ENCODE results near the gene MBNL1. TPM values are rescaled to one million over a fixed set of nuclear protein-coding genes. Genes with fewer than 3 reads are reported as not detected.

The MBNL1 gene
- total and polyA plus RNA-seq, 2 donors (not counting 3 experiments of a cell fraction or from before 2014, with no cell fraction given): 179 to 362 TPM

DNA sequence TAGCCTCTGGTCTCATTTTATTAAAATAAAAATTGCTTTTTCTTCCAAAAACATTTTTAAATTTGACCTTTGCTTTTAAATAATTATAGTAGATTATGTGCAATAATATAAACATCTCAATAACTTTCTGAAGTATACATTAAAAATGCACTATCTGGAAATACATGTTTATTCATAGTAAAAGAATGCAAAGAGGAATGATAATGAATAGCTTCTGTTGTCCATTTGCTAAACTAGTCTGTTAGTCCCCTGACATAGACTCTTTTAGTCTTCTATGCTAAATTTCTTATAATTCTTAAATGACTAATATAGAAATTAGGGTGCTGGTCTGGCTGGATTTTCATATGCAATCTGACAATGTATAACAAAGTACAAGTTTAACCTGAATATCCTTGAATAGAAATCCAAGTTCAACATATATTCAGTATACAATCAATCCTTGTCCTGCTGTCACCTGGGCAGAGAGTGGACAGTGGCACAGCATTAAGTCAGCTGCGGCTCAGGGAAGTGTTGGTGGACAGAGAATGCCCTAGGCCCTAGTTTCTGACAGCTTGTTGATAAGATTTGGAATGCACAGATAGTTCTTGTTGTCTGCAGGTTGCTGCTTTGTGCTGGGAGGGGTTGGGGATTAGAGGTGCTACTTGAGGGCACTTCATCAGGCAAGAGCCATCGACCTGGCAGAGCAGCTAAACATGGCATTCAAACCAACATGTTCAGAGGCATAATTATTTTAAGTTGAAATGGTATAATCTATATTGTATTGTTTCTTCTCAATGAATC, 161.7 kb downstream of the MBNL1 start:
- peaks cover 5% of the 10 kb centered on the region for H3K9me1 ChIP-seq (replicated peaks; ENCODE audit: control insufficient read depth, extremely low read depth, insufficient read depth, low read length)
- H3K36me3 ChIP-seq (ENCODE audit: control insufficient read depth in 2 of 2, extremely low read depth in 1 of 2, insufficient read depth in 2 of 2, low read length in 2 of 2): peaks cover 10 to 19% of the 10 kb centered on the region in 2 experiments
- dilution Hi-C loops (cut with MboI; ENCODE audit: extremely low pct_ligation_motif_present, low sequenced_read_pairs) (no loop called here), intact Hi-C loops (cut with micrococcal nuclease) (no loop called here)
- no peaks in the 10 kb centered on the region for H3K9me3 ChIP-seq (replicated peaks; ENCODE audit: control insufficient read depth, insufficient read depth, low read length)
- CTCF ChIA-PET: interaction anchor here (0.8 to 2.7 kb wide), 2 partner anchors 9 to 13 kb away, joined by 3 to 10 read pairs; no protein-coding TSS in a partner anchor
- no TSS peak for BruUV-seq (replicated peaks)
- no peak overlapping the region for H3K27ac ChIP-seq (ENCODE audit: insufficient read depth, low read depth, low read length)
- peaks cover 17% of the 10 kb centered on the region for H4K20me1 ChIP-seq (replicated peaks; ENCODE audit: control insufficient read depth, extremely low read depth, insufficient read depth, low read length)
- peaks cover 1% of the 10 kb centered on the region for H3K4me1 ChIP-seq (ENCODE audit: control insufficient read depth, extremely low read depth, insufficient read depth, low read length)
- POLR2A ChIA-PET: no interaction called here
- FAIRE-seq (no peak), DNase-seq (ENCODE audit: low read depth, low spot score) (no peak)
- H3K79me2 ChIP-seq (ENCODE audit: control insufficient read depth, insufficient read depth, low read length): peaks cover 89% of the 10 kb centered on the region
- no peak overlapping the region for H3K4me2 ChIP-seq (ENCODE audit: insufficient read depth, low read length)
- no peak overlapping the region for H3K9ac ChIP-seq (replicated peaks; ENCODE audit: extremely low read depth, insufficient read depth, low read length)
- no peak overlapping the region for H2AFZ ChIP-seq (ENCODE audit: low read depth, low read length)
- no peaks in the 10 kb centered on the region for H3K27me3 ChIP-seq (ENCODE audit: control insufficient read depth in 2 of 2, insufficient read depth in 2 of 2, low read length in 2 of 2)
- TF ChIP-seq MYC (IDR thresholded peaks at IDR 0.05; ENCODE audit: low read depth, low read length) (no peak), FOS (IDR thresholded peaks at IDR 0.05; ENCODE audit: borderline replicate concordance, insufficient read depth, low read length) (no peak), JUN (IDR thresholded peaks at IDR 0.05; ENCODE audit: borderline replicate concordance, insufficient read depth, insufficient read length, low read depth) (no peak), POLR2A (IDR thresholded peaks at IDR 0.05; ENCODE audit: low read depth, low read length) (no peak), GATA2 (IDR thresholded peaks at IDR 0.05; ENCODE audit: insufficient read depth, insufficient read length, low read depth, low read length) (no peak), EZH2 (IDR thresholded peaks at IDR 0.05; ENCODE audit: borderline replicate concordance, low read depth, low read length, severe bottlenecking) (no peak)
- TF ChIP-seq, protein P1, sequence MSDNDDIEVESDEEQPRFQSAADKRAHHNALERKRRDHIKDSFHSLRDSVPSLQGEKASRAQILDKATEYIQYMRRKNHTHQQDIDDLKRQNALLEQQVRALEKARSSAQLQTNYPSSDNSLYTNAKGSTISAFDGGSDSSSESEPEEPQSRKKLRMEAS (IDR thresholded peaks at IDR 0.05; ENCODE audit: insufficient read depth, insufficient read length): no peak
- TF ChIP-seq, protein P2, sequence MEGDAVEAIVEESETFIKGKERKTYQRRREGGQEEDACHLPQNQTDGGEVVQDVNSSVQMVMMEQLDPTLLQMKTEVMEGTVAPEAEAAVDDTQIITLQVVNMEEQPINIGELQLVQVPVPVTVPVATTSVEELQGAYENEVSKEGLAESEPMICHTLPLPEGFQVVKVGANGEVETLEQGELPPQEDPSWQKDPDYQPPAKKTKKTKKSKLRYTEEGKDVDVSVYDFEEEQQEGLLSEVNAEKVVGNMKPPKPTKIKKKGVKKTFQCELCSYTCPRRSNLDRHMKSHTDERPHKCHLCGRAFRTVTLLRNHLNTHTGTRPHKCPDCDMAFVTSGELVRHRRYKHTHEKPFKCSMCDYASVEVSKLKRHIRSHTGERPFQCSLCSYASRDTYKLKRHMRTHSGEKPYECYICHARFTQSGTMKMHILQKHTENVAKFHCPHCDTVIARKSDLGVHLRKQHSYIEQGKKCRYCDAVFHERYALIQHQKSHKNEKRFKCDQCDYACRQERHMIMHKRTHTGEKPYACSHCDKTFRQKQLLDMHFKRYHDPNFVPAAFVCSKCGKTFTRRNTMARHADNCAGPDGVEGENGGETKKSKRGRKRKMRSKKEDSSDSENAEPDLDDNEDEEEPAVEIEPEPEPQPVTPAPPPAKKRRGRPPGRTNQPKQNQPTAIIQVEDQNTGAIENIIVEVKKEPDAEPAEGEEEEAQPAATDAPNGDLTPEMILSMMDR (IDR thresholded peaks at IDR 0.05; ENCODE audit: extremely low read depth in 1 of 2, insufficient read depth in 1 of 2, low read depth in 1 of 2, low read length in 2 of 2): no peak
- no peak overlapping the region for H3K4me3 ChIP-seq (replicated peaks in 1 of 3; ENCODE audit: insufficient read depth in 1 of 3, low read depth in 1 of 3, low read length in 3 of 3)
